Bronchial epithelial cell (primary cell): ENCODE measurements around the gene C11orf86. TPM values are rescaled to one million over a fixed set of nuclear protein-coding genes. Genes with fewer than 3 reads are reported as not detected.

ENCODE experiments used
- DNase-seq: peaks from one replicate; pipeline ENCODE4 v3.0.0-alpha.2; 2010; ENCODE audit warnings: low read depth
- FAIRE-seq: peaks from 2 replicates; lab custom pipeline; 2011; peaks lifted over from hg19 to GRCh38; lab: Jason Lieb, UNC
- H3K27me3 ChIP-seq: 2 replicates; pipeline ENCODE4 v1.5.1; 2011; ENCODE audit warnings: low read length; ENCODE audit not compliant: control insufficient read depth, insufficient read depth
- H3K36me3 ChIP-seq: 2 replicates; pipeline ENCODE4 v1.5.1; 2011; ENCODE audit warnings: low read length; ENCODE audit not compliant: control insufficient read depth, insufficient read depth
- H3K4me3 ChIP-seq: 2 replicates; pipeline ENCODE4 v1.5.1; 2011; ENCODE audit warnings: mild to moderate bottlenecking, low read depth, low read length, control low read depth
- CTCF ChIP-seq: IDR thresholded peaks from 2 replicates; pipeline ENCODE4 v1.5.1; 2011; ENCODE audit warnings: mild to moderate bottlenecking, moderate library complexity, low read length, control low read depth, inconsistent platforms; ENCODE audit not compliant: insufficient read depth, severe bottlenecking
- total RNA-seq: library from RNA; depleted of rRNA; stranded (reverse); fragments of >200 nt; gene quantifications from 2 replicates; pipeline ENCODE4 v1.2.1, GENCODE V29; 2014

The C11orf86 gene
- total RNA-seq, 1 donor from 2014 or later: not detected

- FAIRE-seq (no peak), DNase-seq (no peak)
- Histone ChIP-seq H3K27me3 (no peaks in the 10 kb centered on the region), H3K36me3 (no peaks in the 10 kb centered on the region), H3K4me3 (no peak overlapping the region)
- no peak for TF ChIP-seq CTCF
These were observed 412 bp downstream of the C11orf86 start for GRCh38 chr11:66975405-66976027.

- Histone ChIP-seq H3K4me3 (no peak overlapping the region), H3K27me3 (no peaks in the 10 kb centered on the region), H3K36me3 (no peaks in the 10 kb centered on the region)
- TF ChIP-seq CTCF: peak; percentile 71
- DNase-seq (no peak), FAIRE-seq (no peak)
These were observed 944 bp downstream of the C11orf86 start for GRCh38 chr11:66976028-66976467.

- DNase-seq (no peak), FAIRE-seq (no peak)
- no peak for TF ChIP-seq CTCF
- Histone ChIP-seq H3K36me3 (no peaks in the 10 kb centered on the region), H3K27me3 (no peaks in the 10 kb centered on the region), H3K4me3 (no peak overlapping the region)
These were observed 1.8 kb downstream of the C11orf86 start for GRCh38 chr11:66976925-66977324.

GRCh38 chr11:66978229-66978628, 3.1 kb downstream of the C11orf86 start:
- Histone ChIP-seq H3K36me3 (no peaks in the 10 kb centered on the region), H3K27me3 (no peaks in the 10 kb centered on the region), H3K4me3 (no peak overlapping the region)
- no peak for FAIRE-seq
- no peak for TF ChIP-seq CTCF
- no peak for DNase-seq

GRCh38 chr11:66978717-66979116, 3.6 kb downstream of the C11orf86 start:
- H3K27me3 ChIP-seq: no peaks in the 10 kb centered on the region
- DNase-seq (no peak), FAIRE-seq (no peak)
- no peak overlapping the region for H3K4me3 ChIP-seq
- no peak for TF ChIP-seq CTCF
- no peaks in the 10 kb centered on the region for H3K36me3 ChIP-seq
